WI38 (cell line): ENCODE results near the gene PCSK5.

ENCODE experiments used
- H3K4me3 ChIP-seq: 2 replicates; pipeline ENCODE4 v1.5.1; 2011; ENCODE audit warnings: low read depth, mild to moderate bottlenecking, control low read depth, low read length
- CTCF ChIP-seq: IDR thresholded peaks from 2 replicates; pipeline ENCODE4 v1.5.1; 2012; ENCODE audit warnings: low read depth, mild to moderate bottlenecking, control low read depth, low read length

Gene PCSK5

GRCh38 chr9:76401176-76401575 is 510.7 kb downstream of the PCSK5 start:
- no peak overlapping the region for H3K4me3 ChIP-seq
- no peak for TF ChIP-seq CTCF

- no peak for TF ChIP-seq CTCF
- no peak overlapping the region for H3K4me3 ChIP-seq
These were observed 511.3 kb downstream of the PCSK5 start for GRCh38 chr9:76401580-76402354.

GRCh38 chr9:76403352-76403751 is 512.9 kb downstream of the PCSK5 start:
- H3K4me3 ChIP-seq: no peak overlapping the region
- TF ChIP-seq CTCF: no peak

GRCh38 chr9:76404401-76404800 is 513.9 kb downstream of the PCSK5 start:
- H3K4me3 ChIP-seq: no peak overlapping the region
- TF ChIP-seq CTCF: no peak

GRCh38 chr9:76405340-76405739 is 514.9 kb downstream of the PCSK5 start:
- no peak for TF ChIP-seq CTCF

GRCh38 chr9:76405868-76406267 is 515.4 kb downstream of the PCSK5 start:
- H3K4me3 ChIP-seq: no peak overlapping the region
- no peak for TF ChIP-seq CTCF

More at GRCh38 chr9:76405340-76405739, 514.9 kb downstream of the PCSK5 start:
- no peak overlapping the region for H3K4me3 ChIP-seq
